ENCODE measurements around the gene IDH3B.
"Not testable (repeated sequence)": the region's sequence is repeated elsewhere in the genome, so short reads cannot be mapped to it uniquely, and the experiment has no call there.

- TF ChIP-seq CTCF (conservative IDR thresholded peaks at IDR 0.05; ENCODE audit: low read depth, low read length); EZH2 (IDR thresholded peaks at IDR 0.05; ENCODE audit: borderline replicate concordance, low read depth, low read length, poor library complexity, severe bottlenecking): not testable (repeated sequence)
These were observed 20.8 kb upstream of the IDH3B start for GRCh38 chr20:2684817-2685216.

Measured in A673 (cell line).